Common myeloid progenitor, CD34-positive (primary cell): ENCODE data around the gene WDR70.

ENCODE experiments used
- CTCF ChIA-PET: fragments of 350-600 bp; sonication (Branson Sonifier 250); formaldehyde crosslinking; loops from one replicate; lab custom pipeline; 2021; ENCODE audit warnings: antibody characterized with exemption; lab: Charles Lee
- POLR2A ChIA-PET: fragments of 350-600 bp; sonication (Branson Sonifier 250); formaldehyde crosslinking; loops from one replicate; lab custom pipeline; 2021; ENCODE audit warnings: antibody characterized with exemption; lab: Charles Lee
- DNase-seq, 3 donors: peaks; one replicate each; pipeline versions ENCODE4 v3.0.0 to v3.0.0-alpha.2; 2013
- H3K27ac ChIP-seq, 2 experiments: 1 replicate in 1 of 2; 2 replicates in 1 of 2; pipeline ENCODE4 v1.7.0; 2013; ENCODE audit warnings: inconsistent platforms in 2 of 2, low read length in 2 of 2, mild to moderate bottlenecking in 2 of 2, low read depth in 1 of 2, moderate library complexity in 1 of 2; ENCODE audit not compliant: severe bottlenecking in 2 of 2, insufficient read depth in 1 of 2, poor library complexity in 1 of 2
- H3K27me3 ChIP-seq, 5 experiments: replicated peaks in 2 of 5; 1 replicate in 3 of 5; 2 replicates in 2 of 5; pipeline versions ENCODE4 v1.6.1 to v1.7.0; 2013; ENCODE audit warnings: low read length in 4 of 5, mild to moderate bottlenecking in 2 of 5, moderate library complexity in 2 of 5, inconsistent platforms in 1 of 5; ENCODE audit not compliant: insufficient read depth in 5 of 5, control insufficient read depth in 4 of 5
- H3K36me3 ChIP-seq, 4 experiments: 1 replicate in 2 of 4; 2 replicates in 2 of 4; pipeline versions ENCODE4 v1.6.1 to v1.7.0; 2013; ENCODE audit warnings: low read length in 3 of 4, control low read depth in 1 of 4, mild to moderate bottlenecking in 1 of 4; ENCODE audit not compliant: control insufficient read depth in 4 of 4, insufficient read depth in 4 of 4
- H3K4me1 ChIP-seq, 4 experiments: 1 replicate in 3 of 4; 2 replicates in 1 of 4; pipeline versions ENCODE4 v1.6.1 to v1.7.1; 2013; ENCODE audit warnings: low read length in 3 of 4, mild to moderate bottlenecking in 3 of 4, control low read depth in 1 of 4, inconsistent platforms in 1 of 4, moderate library complexity in 1 of 4; ENCODE audit not compliant: control insufficient read depth in 4 of 4, insufficient read depth in 4 of 4; ENCODE audit errors: control extremely low read depth in 1 of 4
- H3K4me3 ChIP-seq, 7 experiments: 1 replicate in 4 of 7; 2 replicates in 3 of 7; pipeline versions ENCODE4 v1.5.1 to v1.7.0; 2013; ENCODE audit warnings: mild to moderate bottlenecking in 7 of 7, low read length in 6 of 7, moderate library complexity in 6 of 7, inconsistent platforms in 2 of 7, low read depth in 2 of 7, control low read depth in 1 of 7; ENCODE audit not compliant: insufficient read depth in 4 of 7, control insufficient read depth in 1 of 7; ENCODE audit errors: extremely low read depth in 1 of 7
- H3K9me3 ChIP-seq, 5 experiments: 1 replicate in 4 of 5; 2 replicates in 1 of 5; pipeline versions ENCODE4 v1.6.1 to v1.7.1; 2013; ENCODE audit warnings: low read length in 4 of 5, mild to moderate bottlenecking in 2 of 5, inconsistent platforms in 1 of 5, low read depth in 1 of 5, moderate library complexity in 1 of 5; ENCODE audit not compliant: control insufficient read depth in 4 of 5, insufficient read depth in 2 of 5; ENCODE audit errors: control extremely low read depth in 1 of 5
- WGBS: methylation state at CpG from one replicate; pipeline ENCODE4 v1.1.5; 2013; ENCODE audit not compliant: insufficient coverage; 5-methylcytosine and 5-hydroxymethylcytosine counted together

WDR70 gene

DNA sequence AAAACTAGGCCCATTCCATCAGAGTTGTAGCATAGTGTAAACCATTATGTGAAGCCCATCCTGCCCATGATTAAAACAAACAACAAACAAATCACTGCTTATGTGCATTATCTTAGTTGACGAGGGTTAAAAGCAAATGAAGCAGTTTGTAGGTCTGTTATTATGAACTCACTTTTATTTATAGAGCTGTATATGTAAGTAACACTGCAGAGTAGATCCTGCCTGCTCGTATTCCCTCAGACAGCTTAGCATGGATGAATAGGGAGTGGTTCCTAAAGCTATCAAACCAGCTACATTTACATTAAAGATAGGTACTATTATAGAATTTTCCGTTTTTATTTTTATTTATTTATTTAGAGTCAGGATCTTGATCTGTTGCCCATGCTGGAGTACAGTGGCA, 348.1 kb downstream of the WDR70 start:
- POLR2A ChIA-PET = no interaction called here
- no CpG with 5 or more reads among the region's 3 CpGs for WGBS
- Histone ChIP-seq H3K36me3 (peaks cover 5 to 28% (median 16%) of the 10 kb centered on the region in 4 experiments), H3K27ac (no peak overlapping the region), H3K4me3 (no peak overlapping the region), H3K4me1 (peaks cover 0 to 4% (median under 1%) of the 10 kb centered on the region in 4 experiments), H3K27me3 (no peaks in the 10 kb centered on the region), H3K9me3 (no peaks in the 10 kb centered on the region)
- CTCF ChIA-PET = interaction anchor here (1.1 to 2.1 kb wide), 2 partner anchors 11 to 314 kb away, joined by 3 to 6 read pairs; no protein-coding TSS in a partner anchor
- DNase-seq = no peak

DNA sequence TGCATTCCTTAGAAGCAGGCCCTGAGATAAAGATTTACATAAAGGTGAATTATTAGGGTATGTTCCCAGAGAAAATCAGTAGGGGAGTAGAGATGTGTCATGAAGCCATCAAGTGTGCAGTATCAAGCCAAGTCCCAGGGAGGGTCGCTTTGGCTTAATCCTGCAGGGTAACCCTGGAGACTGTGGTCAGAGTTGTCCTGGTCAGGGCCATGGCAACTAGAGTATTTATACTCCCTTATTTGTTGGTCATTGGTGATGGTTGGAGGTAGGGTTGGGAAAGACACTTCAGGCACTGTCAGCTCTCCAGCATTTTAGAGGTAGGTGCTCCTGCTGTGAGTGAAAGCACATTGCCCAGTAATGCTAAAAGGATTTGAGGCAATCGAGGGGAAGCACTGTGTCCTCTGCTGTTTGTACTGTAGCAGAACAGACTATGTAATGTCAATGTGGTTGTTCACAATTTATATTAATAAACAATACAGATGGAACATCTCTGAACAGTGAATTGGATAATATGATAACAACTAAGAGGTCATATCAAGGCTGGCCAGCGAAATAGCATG, 351.9 kb downstream of the WDR70 start:
- CTCF ChIA-PET = no interaction called here
- Histone ChIP-seq H3K4me1 (no peaks in the 10 kb centered on the region), H3K4me3 (no peak overlapping the region), H3K36me3 (peaks cover 6 to 29% (median 13%) of the 10 kb centered on the region in 4 experiments), H3K27ac (no peak overlapping the region), H3K27me3 (no peaks in the 10 kb centered on the region), H3K9me3 (no peaks in the 10 kb centered on the region)
- 100% methylated on average over 1 of the region's 3 CpGs for WGBS
- POLR2A ChIA-PET = no interaction called here
- no peak for DNase-seq

DNA sequence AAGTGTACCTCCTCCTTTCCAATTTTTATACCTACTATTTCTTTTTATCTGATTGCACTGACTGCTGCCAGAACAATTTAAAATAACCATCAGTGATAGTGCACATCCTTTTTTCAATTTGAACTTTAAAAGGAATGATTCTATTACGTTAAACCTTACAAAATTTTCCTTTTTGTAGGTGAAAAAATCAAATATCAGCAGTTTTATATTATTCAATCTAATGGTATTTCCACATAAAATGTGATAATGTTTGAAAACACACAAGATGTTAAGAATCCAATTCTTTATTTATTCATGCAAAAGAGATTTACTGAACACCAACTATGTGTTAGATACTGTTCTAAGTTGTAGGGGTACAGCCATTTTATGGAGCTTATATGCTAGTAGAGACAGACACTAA, 355.0 kb downstream of the WDR70 start:
- Histone ChIP-seq H3K27ac (no peak overlapping the region), H3K4me1 (peaks cover 8 to 14% (median 11%) of the 10 kb centered on the region in 4 experiments), H3K27me3 (no peaks in the 10 kb centered on the region), H3K9me3 (no peaks in the 10 kb centered on the region), H3K4me3 (no peak overlapping the region), H3K36me3 (peaks cover 4 to 14% (median 5%) of the 10 kb centered on the region in 4 experiments)
- ChIA-PET POLR2A (no interaction called here), CTCF (no interaction called here)
- no peak for DNase-seq
- no CpG with 5 or more reads among the region's 1 CpG for WGBS

DNA sequence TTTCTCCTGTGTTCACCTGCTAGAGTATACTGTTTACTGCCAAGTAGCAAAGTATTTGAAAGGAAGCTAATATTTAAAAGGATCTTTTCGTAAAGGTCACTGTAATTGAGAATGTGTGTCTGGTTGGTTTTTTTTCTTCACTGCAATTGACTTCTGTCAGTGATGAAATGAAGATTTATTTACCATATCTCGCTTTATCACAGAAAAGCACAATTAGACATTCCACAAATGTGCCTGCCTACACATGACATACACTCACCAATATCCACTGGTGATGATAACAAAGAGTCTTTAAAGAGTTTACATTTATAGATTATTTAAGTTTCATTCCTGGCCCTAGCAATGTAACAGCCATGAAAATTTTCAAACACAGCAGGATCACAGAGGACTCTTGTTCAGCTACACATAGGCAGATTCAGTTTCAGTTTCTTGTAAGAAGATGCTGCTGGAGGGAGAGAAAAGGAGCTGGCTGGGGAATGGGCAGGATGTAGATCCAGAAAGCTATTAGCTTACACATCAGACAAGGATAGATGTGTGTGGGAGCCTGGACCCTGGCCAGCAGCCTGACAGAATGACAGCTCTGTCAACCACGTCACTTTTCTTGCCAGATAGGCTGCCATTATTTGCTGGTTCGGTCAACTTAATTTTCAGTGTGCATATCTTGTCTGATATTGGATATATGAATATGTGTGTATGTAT, 356.7 kb downstream of the WDR70 start:
- Histone ChIP-seq H3K9me3 (no peaks in the 10 kb centered on the region), H3K27me3 (no peaks in the 10 kb centered on the region), H3K27ac (no peak overlapping the region), H3K36me3 (peaks cover 3 to 7% (median 4%) of the 10 kb centered on the region in 4 experiments), H3K4me1 (peaks cover 8 to 14% (median 11%) of the 10 kb centered on the region in 4 experiments), H3K4me3 (no peak overlapping the region)
- no CpG with 5 or more reads among the region's 4 CpGs for WGBS
- no peak for DNase-seq
- ChIA-PET CTCF (no interaction called here), POLR2A (no interaction called here)

DNA sequence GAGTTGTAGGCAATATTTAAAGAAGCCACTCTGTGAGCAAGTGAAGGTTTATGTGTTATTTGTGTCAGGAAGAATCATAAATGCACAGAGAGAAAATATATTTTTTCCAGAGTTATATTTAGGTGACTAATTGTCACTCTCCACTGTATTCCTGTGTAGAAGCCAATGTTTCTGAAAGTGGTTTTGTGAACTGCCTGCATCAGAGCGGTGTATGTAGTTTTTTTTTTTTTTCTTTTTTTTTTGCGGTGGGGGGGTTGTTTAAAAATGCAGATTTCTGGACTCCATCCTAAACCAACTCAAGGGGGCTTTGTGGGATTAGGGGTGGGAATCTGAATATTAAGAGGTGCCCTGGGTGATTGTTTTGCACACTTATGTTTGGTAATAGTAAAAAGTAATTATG, 357.3 kb downstream of the WDR70 start:
- peaks cover 0 to 5% (median 3%) of the 10 kb centered on the region in 4 experiments for H3K36me3 ChIP-seq
- WGBS = 80% methylated on average over 1 of the region's 2 CpGs
- ChIA-PET CTCF (no interaction called here), POLR2A (no interaction called here)
- no peak for DNase-seq
- H3K27ac ChIP-seq = no peak overlapping the region
- H3K9me3 ChIP-seq = peaks cover 0 to under 1% (median 0%) of the 10 kb centered on the region in 5 experiments
- H3K27me3 ChIP-seq = no peaks in the 10 kb centered on the region
- no peak overlapping the region for H3K4me3 ChIP-seq
- peaks cover 8 to 14% (median 11%) of the 10 kb centered on the region in 4 experiments for H3K4me1 ChIP-seq

DNA sequence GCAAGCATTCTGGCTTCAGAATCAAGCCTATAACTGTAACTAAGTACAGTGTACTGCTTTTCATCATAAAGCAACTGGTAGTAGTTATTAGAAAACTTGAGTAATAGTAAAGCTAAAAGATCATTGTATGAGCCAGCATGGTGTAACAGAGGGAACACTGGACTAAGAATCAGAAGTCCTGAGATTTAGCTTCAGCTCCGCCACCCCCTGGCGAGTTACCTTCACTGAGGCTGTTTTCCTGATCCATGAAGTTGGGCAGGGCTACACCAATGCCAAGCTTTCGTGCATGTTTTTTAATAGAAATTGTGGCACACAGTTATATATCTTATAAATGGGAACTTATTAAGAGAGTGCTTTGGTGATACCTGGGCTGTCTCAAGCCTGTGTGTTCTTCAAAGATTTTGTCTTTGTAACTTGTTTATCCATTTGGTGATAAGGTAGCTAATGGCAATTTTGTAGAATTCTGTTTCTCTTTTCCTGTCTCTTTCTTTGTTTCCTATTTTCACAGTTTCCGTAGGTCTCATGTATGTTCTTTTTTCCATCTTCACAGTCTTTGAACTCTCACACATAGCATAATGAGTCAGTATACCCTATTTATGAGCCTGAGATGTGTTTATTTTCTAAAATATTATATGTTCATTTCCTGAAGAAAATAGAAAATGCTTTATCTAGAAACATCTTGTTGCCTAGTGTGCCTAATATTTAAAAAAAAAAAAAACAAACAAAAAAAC, 358.4 kb downstream of the WDR70 start:
- Histone ChIP-seq H3K4me3 (no peak overlapping the region), H3K4me1 (peaks cover 10 to 14% (median 13%) of the 10 kb centered on the region in 4 experiments), H3K36me3 (peaks cover 0 to 9% (median 3%) of the 10 kb centered on the region in 4 experiments), H3K9me3 (peaks cover 0 to 7% (median 2%) of the 10 kb centered on the region in 5 experiments), H3K27ac (no peak overlapping the region), H3K27me3 (no peaks in the 10 kb centered on the region)
- no peak for DNase-seq
- WGBS = 100% methylated on average over 2 of the region's 4 CpGs
- ChIA-PET POLR2A (interaction anchor here (0.7 kb wide), 1 partner anchor 1195 kb away, joined by 4 read pairs; no protein-coding TSS in a partner anchor), CTCF (interaction anchor here (1.1 to 2.5 kb wide), 4 partner anchors 11 to 455 kb away, joined by 3 to 14 read pairs (median 6); no protein-coding TSS in a partner anchor)
